SJCRH30 (cell line): ENCODE measurements around the gene GPR62. TPM values are rescaled to one million over a fixed set of nuclear protein-coding genes. Genes with fewer than 3 reads are reported as not detected.

Experiments
- DNase-seq, 2 experiments: peaks; one replicate each; pipeline ENCODE4 v3.0.0-alpha.2; 2015 to 2020
- H3K27ac ChIP-seq: fragments of 250-450 bp; sonication (Bioruptor Pico); 2 replicates; pipeline ENCODE4 v1.5.1; 2020; ENCODE audit warnings: mild to moderate bottlenecking, moderate library complexity
- H3K27me3 ChIP-seq: fragments of 250-450 bp; sonication (Bioruptor Pico); 2 replicates; pipeline ENCODE4 v1.5.1; 2020; ENCODE audit warnings: mild to moderate bottlenecking, moderate library complexity
- H3K36me3 ChIP-seq: fragments of 250-450 bp; sonication (Bioruptor Pico); 2 replicates; pipeline ENCODE4 v1.5.1; 2020; ENCODE audit warnings: mild to moderate bottlenecking, moderate library complexity
- H3K4me1 ChIP-seq: fragments of 250-450 bp; sonication (Bioruptor Pico); 2 replicates; pipeline ENCODE4 v1.5.1; 2020; ENCODE audit warnings: mild to moderate bottlenecking, moderate library complexity
- H3K4me3 ChIP-seq: fragments of 250-450 bp; sonication (Bioruptor Pico); 2 replicates; pipeline ENCODE4 v1.5.1; 2020; ENCODE audit warnings: mild to moderate bottlenecking, moderate library complexity
- H3K9me3 ChIP-seq: fragments of 250-450 bp; sonication (Bioruptor Pico); replicated peaks from 2 replicates; pipeline ENCODE4 v1.5.1; 2020; ENCODE audit warnings: mild to moderate bottlenecking, moderate library complexity
- total RNA-seq: library from RNA; depleted of rRNA; stranded (reverse); fragments of >200 nt; shearing (Covaris generic); gene quantifications from 2 replicates; pipeline ENCODE4 v1.2.3, GENCODE V29; 2014

GPR62 gene
- total RNA-seq, 1 experiment from 2014 or later = not detected

DNA sequence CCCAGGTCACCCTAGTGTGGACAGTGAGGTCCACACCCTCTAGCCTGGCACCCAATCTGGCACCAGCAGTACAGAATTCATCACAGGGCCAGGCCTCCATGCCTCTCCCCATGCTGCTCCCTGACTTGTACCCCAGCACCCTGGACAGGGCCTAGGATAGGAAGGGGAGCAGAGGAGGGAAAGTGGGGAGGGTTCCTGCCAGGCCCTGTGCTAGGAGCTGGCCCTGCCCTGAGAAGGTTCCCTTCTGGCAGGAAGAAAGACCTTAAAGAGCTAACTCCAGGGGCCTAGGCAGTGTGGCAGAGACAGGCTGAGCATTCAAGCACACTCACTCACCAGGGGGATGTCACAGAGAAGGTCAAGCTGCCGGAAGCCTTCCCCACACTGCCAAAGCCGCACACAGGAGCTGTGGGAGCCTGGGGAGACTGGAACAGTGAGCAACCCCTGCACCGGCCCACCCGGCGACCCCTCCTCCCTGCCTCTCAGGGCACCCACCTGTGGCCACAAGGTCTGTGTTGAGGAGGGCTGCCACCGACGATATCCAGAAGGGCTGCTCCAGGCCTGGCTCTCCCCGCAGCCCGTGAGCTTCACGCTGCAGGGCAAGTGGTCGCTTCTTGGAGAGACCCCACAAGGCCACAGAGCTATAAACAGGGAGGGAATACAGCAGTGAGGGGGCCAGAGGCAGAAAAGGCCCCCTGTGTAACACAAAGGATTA, 20.9 kb upstream of the GPR62 start:
- Histone ChIP-seq H3K36me3 (peaks cover 40% of the 10 kb centered on the region), H3K4me1 (no peaks in the 10 kb centered on the region), H3K9me3 (no peaks in the 10 kb centered on the region), H3K27me3 (no peaks in the 10 kb centered on the region), H3K27ac (no peak overlapping the region), H3K4me3 (no peak overlapping the region)
- DNase-seq = no peak

DNA sequence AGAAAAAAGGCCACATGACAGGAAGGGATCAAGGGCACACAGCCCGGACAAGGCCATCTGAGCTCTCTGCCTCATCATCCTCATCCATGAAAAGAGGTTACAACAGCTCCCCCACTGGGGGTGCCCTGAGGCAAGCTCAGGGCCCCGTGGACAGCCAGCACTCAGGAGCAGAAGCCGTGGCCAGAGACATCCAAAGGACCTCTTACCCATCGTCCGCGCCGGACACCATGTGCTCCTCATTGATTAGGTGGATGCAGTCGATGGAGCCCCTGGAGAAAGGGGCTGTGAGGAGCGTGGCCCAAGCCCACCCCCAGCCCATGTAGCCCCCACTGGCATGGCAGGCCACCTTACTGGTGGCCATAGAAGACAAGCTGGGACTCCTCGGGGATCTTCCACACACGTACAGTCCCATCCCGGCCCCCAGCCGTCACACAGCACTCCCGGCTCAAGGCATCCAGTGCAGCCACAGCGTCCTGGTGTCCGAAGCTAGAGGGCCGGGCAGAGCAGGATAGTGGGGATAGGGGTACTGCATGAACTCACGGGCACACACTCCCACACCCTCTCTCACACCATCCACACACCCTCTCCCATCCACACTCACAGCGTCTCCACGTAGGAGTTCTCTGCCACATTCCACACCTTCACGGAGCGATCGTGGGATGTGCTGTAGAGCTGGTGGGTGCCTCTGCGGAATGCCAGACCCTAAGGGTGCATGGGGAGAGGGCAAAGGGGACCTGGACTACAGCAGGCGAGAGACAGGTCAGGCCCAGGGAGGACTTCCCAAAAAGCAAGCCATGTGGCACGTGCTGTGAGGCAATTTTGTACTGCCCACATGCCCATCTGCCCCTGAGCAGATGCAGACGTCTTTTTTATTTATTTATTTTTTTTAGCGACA, 19.9 kb upstream of the GPR62 start:
- no peak overlapping the region for H3K27ac ChIP-seq
- H3K4me1 ChIP-seq = no peaks in the 10 kb centered on the region
- H3K27me3 ChIP-seq = no peaks in the 10 kb centered on the region
- no peak for DNase-seq
- no peak overlapping the region for H3K4me3 ChIP-seq
- H3K9me3 ChIP-seq = no peaks in the 10 kb centered on the region
- peaks cover 40% of the 10 kb centered on the region for H3K36me3 ChIP-seq

DNA sequence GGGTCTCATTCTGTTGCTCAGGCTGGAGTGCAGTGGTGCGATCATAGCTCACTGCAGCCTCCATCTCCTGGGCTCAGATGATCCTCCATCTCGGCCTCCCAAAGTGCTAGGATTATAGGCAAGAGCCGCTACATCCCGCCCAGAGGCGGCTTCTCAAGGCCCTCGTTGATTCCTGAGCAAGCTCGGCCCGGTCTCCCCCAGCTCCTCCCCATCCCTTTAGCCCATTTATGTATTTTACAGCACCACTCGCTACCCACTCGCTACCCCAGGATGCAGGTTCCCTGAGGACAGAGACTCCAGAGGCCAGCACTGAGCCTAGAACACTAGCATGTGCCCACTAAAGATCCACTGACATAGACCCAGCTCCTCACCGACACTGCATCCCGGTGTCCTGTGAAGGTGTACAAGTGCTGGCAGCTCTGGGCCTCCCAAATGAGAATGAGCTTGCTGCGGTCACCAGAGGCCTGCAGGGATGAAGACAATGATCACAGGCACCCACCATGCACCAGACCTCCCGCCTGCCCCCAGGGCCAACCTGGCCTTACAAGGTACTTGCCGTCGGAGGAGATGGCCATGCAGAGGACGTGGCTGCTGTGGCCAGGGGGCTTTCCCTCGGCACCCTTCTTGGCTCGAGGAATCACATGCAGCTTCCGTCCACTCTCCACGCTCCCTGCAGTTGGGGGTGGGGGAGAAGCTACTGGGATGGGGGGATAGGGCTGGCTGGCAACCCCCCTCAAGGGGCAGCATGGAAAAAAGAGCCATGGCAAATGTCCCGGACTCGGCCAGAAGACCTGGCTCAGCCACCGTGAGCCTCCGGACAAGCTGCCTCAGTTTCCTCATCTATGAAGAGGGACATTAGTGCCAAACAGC, 19.1 kb upstream of the GPR62 start:
- no peaks in the 10 kb centered on the region for H3K27me3 ChIP-seq
- H3K4me3 ChIP-seq = no peak overlapping the region
- no peaks in the 10 kb centered on the region for H3K9me3 ChIP-seq
- no peak overlapping the region for H3K27ac ChIP-seq
- 0 out of 2 replicates have a peak, but pooled peaks cover 3% of the 10 kb centered on the region for H3K4me1 ChIP-seq
- H3K36me3 ChIP-seq = peaks cover 38% of the 10 kb centered on the region
- no peak for DNase-seq

DNA sequence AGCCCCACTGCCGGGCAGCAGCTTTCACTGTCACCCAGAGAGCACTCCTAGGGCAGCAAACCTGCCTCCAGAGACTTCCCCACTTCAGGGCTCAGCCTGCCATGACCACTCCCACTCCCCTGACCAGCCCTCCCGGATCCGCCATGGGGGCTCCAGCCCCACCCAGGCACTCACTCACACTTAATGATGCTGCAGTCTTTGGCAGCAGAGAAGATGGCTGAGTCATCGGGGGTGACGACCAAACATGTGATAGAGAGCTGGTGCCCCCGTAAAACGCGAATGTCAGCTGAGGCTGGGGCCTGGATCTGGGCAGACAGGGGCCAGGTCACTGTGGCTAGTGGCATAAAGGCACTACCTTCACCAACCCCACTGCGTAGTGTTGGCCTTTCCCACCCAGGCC, 18.2 kb upstream of the GPR62 start:
- H3K9me3 ChIP-seq = no peaks in the 10 kb centered on the region
- H3K27ac ChIP-seq = no peak overlapping the region
- no peak for DNase-seq
- no peak overlapping the region for H3K4me3 ChIP-seq
- 0 out of 2 replicates have a peak, but pooled peaks cover 3% of the 10 kb centered on the region for H3K4me1 ChIP-seq
- H3K27me3 ChIP-seq = no peaks in the 10 kb centered on the region
- H3K36me3 ChIP-seq = peaks cover 37% of the 10 kb centered on the region

DNA sequence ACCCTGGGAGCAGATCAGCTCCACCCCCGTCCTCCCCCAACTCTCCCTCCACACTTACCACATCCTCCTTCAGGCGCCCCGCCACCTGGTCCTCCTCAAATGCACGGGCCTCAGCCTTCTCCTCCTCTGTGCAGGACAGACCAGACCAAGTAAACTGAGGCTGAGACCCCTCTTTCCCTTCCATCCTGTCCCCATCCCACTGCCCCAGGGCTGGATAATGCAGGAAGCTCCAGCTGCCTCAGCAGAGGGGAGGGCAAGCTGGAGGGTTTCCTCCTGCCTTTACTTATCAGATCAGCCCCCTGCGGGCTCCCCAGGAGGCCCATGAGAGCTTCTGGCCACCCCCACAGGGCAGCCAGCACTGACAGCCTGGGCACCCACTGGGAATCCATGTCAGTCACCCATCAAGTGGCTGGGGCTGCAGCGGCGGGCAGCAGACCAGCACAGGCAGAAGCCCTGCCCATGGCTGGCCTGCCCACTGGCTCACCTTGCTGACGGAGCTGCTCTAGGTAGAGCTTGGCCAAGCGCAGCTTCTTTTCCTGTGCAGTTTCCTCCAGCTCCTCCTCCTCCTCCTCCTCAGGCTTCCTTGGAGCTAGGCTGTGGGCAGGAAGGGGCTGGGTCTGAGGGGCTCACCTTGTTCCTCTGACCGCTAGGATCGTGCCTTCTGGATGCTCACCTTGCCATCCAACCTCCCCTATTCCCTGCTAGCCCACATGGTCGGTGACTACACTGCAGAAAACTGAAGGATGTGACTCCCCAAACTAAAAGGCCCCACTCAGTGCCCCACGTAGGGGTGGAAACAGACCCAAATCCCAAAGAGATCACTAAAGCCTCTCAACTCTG, 17.4 kb upstream of the GPR62 start:
- Histone ChIP-seq H3K9me3 (no peaks in the 10 kb centered on the region), H3K27me3 (no peaks in the 10 kb centered on the region), H3K36me3 (peaks cover 32% of the 10 kb centered on the region), H3K4me3 (no peak overlapping the region), H3K27ac (no peak overlapping the region), H3K4me1 (0 out of 2 replicates have a peak, but pooled peaks cover 3% of the 10 kb centered on the region)
- DNase-seq = no peak

DNA sequence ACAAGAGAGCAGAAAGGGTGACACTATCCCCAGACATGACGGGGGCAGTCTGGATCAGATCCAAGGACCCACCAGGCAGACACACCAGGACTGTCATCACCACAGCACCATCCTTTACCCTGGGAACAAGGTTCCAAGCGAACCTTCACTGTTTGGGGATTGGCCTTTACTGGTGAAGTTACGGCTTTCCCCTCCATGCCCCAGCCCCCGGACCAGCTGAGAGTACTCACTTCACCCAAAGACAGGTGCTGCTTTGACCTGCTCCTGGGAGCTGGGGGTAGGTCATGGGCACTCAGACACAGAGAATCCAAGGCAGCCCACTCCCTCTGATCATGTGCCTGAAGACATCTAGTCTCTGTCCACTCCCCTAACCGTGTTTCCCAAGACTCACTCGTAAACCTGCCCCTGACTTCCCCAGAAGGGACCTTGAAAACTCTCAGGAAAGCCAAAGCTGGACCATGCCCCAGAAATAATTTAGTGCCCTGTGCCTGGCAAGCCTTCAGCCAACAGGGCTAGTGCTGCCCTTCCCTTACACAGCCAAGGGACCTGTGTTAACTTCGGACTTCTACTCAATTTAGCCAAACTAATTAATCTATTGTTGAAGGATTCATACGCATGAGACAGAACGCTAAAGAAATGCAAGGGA, 16.3 kb upstream of the GPR62 start:
- H3K4me3 ChIP-seq = no peak overlapping the region
- 0 out of 2 replicates have a peak, but pooled peaks cover 7% of the 10 kb centered on the region for H3K4me1 ChIP-seq
- no peaks in the 10 kb centered on the region for H3K9me3 ChIP-seq
- peaks cover 26% of the 10 kb centered on the region for H3K36me3 ChIP-seq
- no peak overlapping the region for H3K27ac ChIP-seq
- no peak for DNase-seq
- no peaks in the 10 kb centered on the region for H3K27me3 ChIP-seq

DNA sequence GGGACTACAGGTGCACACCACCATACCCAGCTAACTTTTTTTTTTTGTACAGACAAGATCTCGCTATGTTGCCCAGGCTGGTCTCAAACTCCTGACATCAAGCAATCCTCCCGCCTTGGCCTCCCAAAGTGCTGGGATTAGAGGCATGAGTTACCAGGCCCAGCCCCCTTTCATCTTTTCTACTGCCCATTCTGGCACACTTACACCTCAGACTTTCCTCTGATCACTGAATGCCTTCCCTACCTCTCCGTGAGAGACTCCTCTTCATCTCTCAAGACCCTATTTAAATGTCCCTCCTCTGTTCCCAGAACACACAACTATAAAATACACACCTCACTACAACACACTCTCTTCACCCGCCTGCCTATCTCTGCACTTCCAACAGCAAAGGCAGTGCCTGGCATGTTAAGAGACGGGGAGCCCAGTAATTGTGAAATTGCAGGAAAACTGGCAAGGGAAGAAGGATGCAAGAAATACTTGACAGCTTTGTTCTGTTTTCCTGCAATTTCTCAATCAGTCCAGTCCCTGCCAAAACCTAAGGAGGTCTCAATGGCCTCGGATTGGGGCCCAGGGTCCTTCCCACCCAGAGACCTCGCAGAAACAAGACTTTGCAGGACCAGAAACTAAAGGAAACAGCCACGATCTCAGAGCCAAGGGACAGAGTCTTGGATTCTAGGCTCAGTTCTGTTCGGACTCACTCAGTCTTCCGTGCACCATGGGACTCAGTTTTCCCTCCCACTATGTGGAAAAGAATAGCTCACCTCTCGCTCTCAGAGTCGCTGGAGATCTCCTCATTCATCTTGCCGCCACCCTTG, 14.3 kb upstream of the GPR62 start:
- H3K36me3 ChIP-seq = peaks cover 13% of the 10 kb centered on the region
- H3K27me3 ChIP-seq = no peaks in the 10 kb centered on the region
- peak overlapping the region; percentile 79 for H3K4me3 ChIP-seq
- DNase-seq = no peak
- H3K27ac ChIP-seq = peak overlapping the region; percentile 24; the same call in 1 of the 2 replicates
- no peaks in the 10 kb centered on the region for H3K9me3 ChIP-seq
- 0 out of 2 replicates have a peak, but pooled peaks cover 7% of the 10 kb centered on the region for H3K4me1 ChIP-seq

DNA sequence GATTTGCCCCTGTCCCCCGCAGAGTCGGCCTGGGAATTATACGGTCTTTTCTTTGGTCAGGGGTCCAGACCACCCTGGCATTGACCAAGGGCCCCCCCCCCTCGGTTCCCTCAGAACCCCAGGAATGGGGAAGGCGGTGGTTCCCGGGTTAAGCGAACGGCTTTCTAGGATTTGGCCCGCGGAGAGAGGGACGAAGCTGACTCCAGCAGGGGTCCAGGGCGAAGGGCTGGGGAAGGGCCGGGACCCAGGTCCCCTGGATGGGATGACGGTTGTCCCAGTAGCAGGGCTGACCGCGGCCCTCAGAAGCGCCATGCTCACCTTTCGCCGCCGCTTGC, 13.8 kb upstream of the GPR62 start:
- Histone ChIP-seq H3K9me3 (no peaks in the 10 kb centered on the region), H3K4me3 (peak overlapping the region; percentile 79), H3K4me1 (0 out of 2 replicates have a peak, but pooled peaks cover 7% of the 10 kb centered on the region), H3K27ac (peak overlapping the region; percentile 24; the same call in 1 of the 2 replicates), H3K36me3 (peaks cover 8% of the 10 kb centered on the region), H3K27me3 (no peaks in the 10 kb centered on the region)
- DNase-seq = no peak

DNA sequence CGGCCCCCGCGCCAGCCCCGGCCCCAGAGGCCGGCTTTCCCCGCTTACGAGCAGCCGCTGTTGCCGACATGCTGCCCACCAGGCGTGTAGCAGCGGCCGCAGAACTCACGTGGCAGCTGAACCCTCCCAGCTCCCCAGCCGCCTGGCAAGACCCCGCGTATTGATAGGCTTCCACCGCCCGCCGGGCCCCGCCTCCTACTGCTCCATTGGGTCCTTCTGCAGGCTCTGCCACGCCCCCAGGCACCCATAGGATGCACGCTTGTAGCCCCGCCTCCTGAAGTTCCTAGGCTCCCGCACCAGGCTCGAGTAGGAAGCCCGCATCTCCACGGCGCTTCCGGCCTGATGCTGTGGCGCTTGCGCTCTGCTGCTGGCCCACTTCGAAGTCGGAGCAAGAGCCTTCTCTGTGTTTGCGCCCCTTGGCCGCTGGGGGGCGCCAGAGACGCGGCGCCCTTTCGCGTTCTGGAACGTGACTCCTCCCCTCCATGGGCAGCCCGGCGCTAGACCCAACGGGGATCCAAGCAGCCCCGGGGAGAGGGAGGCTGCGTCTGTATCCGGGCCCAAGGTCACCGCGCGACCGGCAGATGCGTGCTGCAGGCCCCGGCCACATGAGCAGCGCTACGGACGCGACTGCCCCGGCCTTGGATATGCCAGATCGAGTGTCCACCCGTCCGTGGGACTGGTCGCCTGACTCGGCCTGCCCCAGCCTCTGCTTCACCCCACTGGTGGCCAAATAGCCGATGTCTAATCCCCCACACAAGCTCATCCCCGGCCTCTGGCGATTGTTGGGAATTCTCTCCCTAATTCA, 13.2 kb upstream of the GPR62 start, which contains the start of the genes PARP3 and RRP9:
TSS of gene PARP3 (plus strand) at position 566 of the 805 bp plus-strand sequence. CDS start 993 bp downstream, outside the sequence.
TSS of gene RRP9 (minus strand) at position 107 of the 805 bp plus-strand sequence. CDS start at position 70, 37 bp downstream.
- H3K36me3 ChIP-seq = peaks cover 2% of the 10 kb centered on the region; the same call in 1 of the 2 replicates
- 0 out of 2 replicates have a peak, but pooled peaks cover 7% of the 10 kb centered on the region for H3K4me1 ChIP-seq
- peak within 1 kb of the TSS; percentile 79 for H3K4me3 ChIP-seq
- H3K27ac ChIP-seq = peak within 1 kb of the TSS; percentile 78
- no peaks in the 10 kb centered on the region for H3K27me3 ChIP-seq
- peak; percentile 100 for DNase-seq
- H3K9me3 ChIP-seq = no peaks in the 10 kb centered on the region

DNA sequence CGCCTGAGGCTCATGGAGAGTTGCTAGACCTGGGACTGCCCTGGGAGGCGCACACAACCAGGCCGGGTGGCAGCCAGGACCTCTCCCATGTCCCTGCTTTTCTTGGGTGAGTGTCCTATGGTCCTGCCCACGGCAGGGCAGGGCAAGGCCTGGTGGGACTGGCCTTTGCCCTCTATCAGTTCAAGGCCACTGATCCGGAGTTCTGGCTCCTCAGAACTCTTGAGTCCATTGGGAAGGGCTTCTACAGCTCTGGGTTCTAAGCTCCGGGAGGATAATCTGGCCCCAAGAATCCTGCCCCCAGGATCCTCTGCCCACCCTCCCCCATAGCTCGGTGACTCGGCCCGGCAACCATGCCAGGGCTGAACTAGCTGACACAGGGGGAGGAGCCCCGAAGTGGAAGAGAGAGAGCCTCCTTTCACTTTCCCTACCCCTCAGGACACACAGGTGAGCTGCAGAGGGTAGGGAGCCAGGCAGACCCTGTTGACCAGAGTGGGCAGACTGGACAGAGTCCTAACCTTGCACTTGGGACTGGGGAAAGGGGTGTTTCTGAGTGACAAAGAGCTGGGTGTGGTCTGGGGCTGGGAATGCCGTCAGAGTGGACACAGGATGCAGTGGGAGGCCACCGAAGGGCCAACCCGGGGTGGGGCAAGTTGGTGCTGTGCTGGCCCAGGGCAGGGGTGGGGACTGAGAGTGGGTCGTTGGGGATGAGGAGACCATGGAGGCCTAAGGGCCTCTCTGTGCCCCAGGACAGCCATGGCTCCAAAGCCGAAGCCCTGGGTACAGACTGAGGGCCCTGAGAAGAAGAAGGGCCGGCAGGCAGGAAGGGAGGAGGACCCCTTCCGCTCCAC, 12.4 kb upstream of the GPR62 start:
- H3K27ac ChIP-seq = peak overlapping the region; percentile 78
- peak; percentile 52 to 60 for DNase-seq
- no peaks in the 10 kb centered on the region for H3K27me3 ChIP-seq
- H3K4me1 ChIP-seq = 0 out of 2 replicates have a peak, but pooled peaks cover 7% of the 10 kb centered on the region
- no peaks in the 10 kb centered on the region for H3K36me3 ChIP-seq
- H3K9me3 ChIP-seq = no peaks in the 10 kb centered on the region
- peak overlapping the region; percentile 58 for H3K4me3 ChIP-seq
